Left ventricle myocardium inferior (tissue), 1 donor: Measurements from ENCODE around the gene ARHGEF19. TPM values are rescaled to one million over a fixed set of nuclear protein-coding genes. Genes with fewer than 3 reads are reported as not detected.
A peak's percentile ranks its signal among the peaks of the same experiment; 100 is the strongest.

Experiments
- DNase-seq: peaks from one replicate; pipeline ENCODE4 v3.0.0-alpha.2; 2020
- H3K27ac ChIP-seq: fragments of 200-600 bp; replicated peaks from 2 replicates; pipeline ENCODE4 v1.8.0; 2021
- H3K27me3 ChIP-seq: fragments of 200-600 bp; 2 replicates; pipeline ENCODE4 v1.8.0; 2021; ENCODE audit warnings: low read depth
- H3K36me3 ChIP-seq: fragments of 200-600 bp; 2 replicates; pipeline ENCODE4 v1.8.0; 2021
- H3K4me1 ChIP-seq: fragments of 200-600 bp; 2 replicates; pipeline ENCODE4 v1.8.0; 2021
- H3K4me3 ChIP-seq: fragments of 200-600 bp; 2 replicates; pipeline ENCODE4 v1.8.0; 2021; ENCODE audit warnings: mild to moderate bottlenecking, moderate library complexity
- H3K9me3 ChIP-seq: fragments of 200-600 bp; replicated peaks from 2 replicates; pipeline ENCODE4 v1.8.0; 2021
- CTCF ChIP-seq: fragments of 200-600 bp; IDR thresholded peaks from 2 replicates; pipeline ENCODE4 v1.8.0; 2021; ENCODE audit warnings: antibody characterized with exemption, mild to moderate bottlenecking, borderline replicate concordance
- intact Hi-C: fragments of 100-400 bp; cut with micrococcal nuclease; formaldehyde crosslinking; loops from one replicate; pipeline ENCODE4 v1.11.0; 2022
- total RNA-seq: library from RNA; stranded (reverse); fragmentation: NEBNext Ultra II Directional; extraction: Animal tissue kit (Norgen Biotek cat#: 25700); gene quantifications from one replicate; pipeline ENCODE4 v1.2.1, GENCODE V29; 2021
- donor health status: DM: no; HTN: yes; CAD: no; lungs with severe emphysema.

Gene ARHGEF19
- total RNA-seq, 1 donor from 2014 or later: 2.2 TPM

DNA sequence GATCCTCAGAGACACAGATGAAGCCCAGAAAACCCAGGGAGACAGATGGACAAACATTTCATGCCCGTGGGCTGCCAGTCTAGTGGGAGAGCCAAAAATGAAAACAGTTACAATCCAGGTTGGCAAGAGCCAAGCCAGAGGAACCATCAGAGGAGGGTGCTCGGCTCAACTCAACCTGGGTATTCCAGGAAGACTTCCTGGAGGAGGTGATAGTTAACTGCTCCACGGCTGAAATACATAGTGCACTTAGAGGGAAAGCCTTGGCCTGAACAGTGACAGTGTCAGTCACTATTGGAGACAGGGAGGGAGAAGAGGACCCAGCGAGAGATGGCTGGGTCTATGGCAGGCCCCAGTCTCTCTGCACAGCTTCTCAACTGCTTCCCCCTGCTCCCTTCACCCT lies 1.9 kb downstream of the ARHGEF19 start:
- no peaks in the 10 kb centered on the region for H3K9me3 ChIP-seq
- no peak overlapping the region for H3K27ac ChIP-seq
- H3K36me3 ChIP-seq: no peaks in the 10 kb centered on the region
- DNase-seq: no peak
- H3K4me3 ChIP-seq: no peak overlapping the region
- TF ChIP-seq CTCF: no peak
- peaks cover 18% of the 10 kb centered on the region for H3K4me1 ChIP-seq
- intact Hi-C loops: no loop called here
- H3K27me3 ChIP-seq: no peaks in the 10 kb centered on the region

GRCh38 chr1:16209847-16210407 lies 2.5 kb downstream of the ARHGEF19 start:
- Histone ChIP-seq H3K4me3 (no peak overlapping the region), H3K9me3 (no peaks in the 10 kb centered on the region), H3K4me1 (peaks cover 20% of the 10 kb centered on the region), H3K27ac (no peak overlapping the region), H3K36me3 (no peaks in the 10 kb centered on the region), H3K27me3 (no peaks in the 10 kb centered on the region)
- TF ChIP-seq CTCF: no peak
- no peak for DNase-seq
- intact Hi-C loops: no loop called here

DNA sequence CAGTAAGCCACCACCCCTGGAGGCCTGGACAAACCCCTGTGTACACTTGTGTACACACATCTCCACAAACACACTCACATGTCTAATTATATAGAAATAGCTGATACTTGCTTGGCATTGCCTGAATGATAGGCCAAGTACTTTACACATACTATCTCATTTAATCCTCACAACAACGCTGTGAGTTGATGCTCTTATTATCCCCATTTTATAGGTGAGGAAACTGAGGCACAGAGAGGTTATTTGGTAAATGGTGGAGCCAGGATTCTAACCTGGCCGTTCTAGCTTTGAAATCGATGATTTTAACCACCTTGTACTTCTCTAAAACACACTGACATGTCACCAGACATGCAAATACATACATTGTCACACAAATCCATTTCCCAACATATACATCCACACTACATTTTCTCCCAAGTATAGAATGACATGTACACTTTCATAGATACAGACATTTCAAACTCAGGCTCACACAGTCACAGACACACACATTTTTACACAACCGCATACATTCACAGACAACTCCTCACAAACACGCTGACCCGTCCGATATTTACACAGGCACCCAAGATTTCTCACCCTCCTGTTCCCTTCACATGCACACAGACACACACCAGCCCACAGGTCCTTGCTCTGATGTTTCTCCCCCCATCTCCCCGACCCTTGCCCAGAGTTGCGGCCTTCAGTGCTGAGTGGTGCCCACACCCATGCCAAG lies 3.2 kb downstream of the ARHGEF19 start:
- H3K4me3 ChIP-seq: no peak overlapping the region
- no peaks in the 10 kb centered on the region for H3K36me3 ChIP-seq
- intact Hi-C loops: no loop called here
- no peak for TF ChIP-seq CTCF
- H3K9me3 ChIP-seq: no peaks in the 10 kb centered on the region
- H3K27me3 ChIP-seq: no peaks in the 10 kb centered on the region
- no peak overlapping the region for H3K27ac ChIP-seq
- DNase-seq: no peak
- H3K4me1 ChIP-seq: peaks cover 20% of the 10 kb centered on the region

DNA sequence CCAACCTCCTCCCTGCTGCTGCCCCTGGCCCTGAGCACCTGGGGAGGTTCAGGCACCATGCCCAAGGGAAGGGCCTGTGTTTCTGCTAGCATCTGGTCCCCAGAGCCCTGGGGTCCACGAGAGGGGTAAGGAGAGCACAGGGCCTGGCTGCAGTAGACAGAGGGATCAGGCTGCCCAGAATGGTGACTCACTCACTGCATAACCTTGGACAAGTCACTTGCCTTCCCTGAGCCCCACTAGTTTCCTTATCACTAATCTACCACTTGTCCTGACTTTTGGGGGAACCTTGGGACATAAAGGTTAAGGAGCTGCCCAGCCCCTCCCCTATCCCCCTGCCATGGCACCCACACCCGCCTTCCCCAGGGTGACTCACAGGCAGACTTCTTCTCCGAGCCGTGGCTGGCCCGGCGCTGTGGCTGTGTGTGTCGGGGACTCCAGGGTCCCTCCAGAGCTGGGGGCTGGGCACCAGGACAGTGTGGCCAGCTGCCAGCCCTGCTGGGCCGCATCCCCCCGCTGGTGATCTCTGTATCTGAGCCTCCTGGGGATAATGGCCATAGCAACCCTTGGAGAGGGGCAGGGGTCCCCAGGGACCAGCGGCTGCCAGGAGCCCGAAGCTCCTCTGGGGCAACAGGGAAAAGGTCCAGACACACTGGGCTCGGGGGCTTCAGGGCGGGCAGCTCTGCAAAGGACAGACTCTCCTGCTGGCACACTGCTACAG lies 4.0 kb downstream of the ARHGEF19 start:
- Histone ChIP-seq H3K27me3 (no peaks in the 10 kb centered on the region), H3K27ac (no peak overlapping the region), H3K4me1 (peaks cover 20% of the 10 kb centered on the region), H3K36me3 (no peaks in the 10 kb centered on the region), H3K9me3 (no peaks in the 10 kb centered on the region), H3K4me3 (no peak overlapping the region)
- DNase-seq: no peak
- intact Hi-C loops: no loop called here
- TF ChIP-seq CTCF: no peak

- Histone ChIP-seq H3K27me3 (no peaks in the 10 kb centered on the region), H3K9me3 (no peaks in the 10 kb centered on the region), H3K4me3 (peak overlapping the region; percentile 67), H3K36me3 (no peaks in the 10 kb centered on the region), H3K27ac (peak overlapping the region; percentile 95), H3K4me1 (peaks cover 20% of the 10 kb centered on the region)
- intact Hi-C loops: no loop called here
- DNase-seq: no peak
- no peak for TF ChIP-seq CTCF
Measured at GRCh38 chr1:16207318-16208269, 4.9 kb downstream of the ARHGEF19 start.
